Caco-2 (cell line): Measurements from ENCODE around the gene DSCAML1. TPM values are rescaled to one million over a fixed set of nuclear protein-coding genes. Genes with fewer than 3 reads are reported as not detected.

Source experiments
- BruUV-seq: library from RNA; stranded (reverse); fragments of 400-500 nt; replicated peaks from 2 replicates; lab custom pipeline; 2021; lab: Mats Ljungman, UMichigan
- CTCF ChIA-PET: fragments of 300-600 bp; sonication (Branson Sonifier 250); formaldehyde crosslinking; loops from one replicate; lab custom pipeline; 2022; ENCODE audit warnings: antibody characterized with exemption; lab: Charles Lee
- POLR2A ChIA-PET: fragments of 300-600 bp; sonication (Branson Sonifier 250); formaldehyde crosslinking; loops from one replicate; lab custom pipeline; 2022; ENCODE audit warnings: antibody characterized with exemption; lab: Charles Lee
- DNase-seq, 2 experiments: peaks; one replicate each; pipeline versions ENCODE4 v3.0.0 to v3.0.0-alpha.2; 2020 to 2022
- H3K27me3 ChIP-seq: replicated peaks from 2 replicates; pipeline ENCODE4 v1.6.0; 2011; ENCODE audit warnings: low read length; ENCODE audit not compliant: control insufficient read depth, insufficient read depth
- H3K36me3 ChIP-seq: 2 replicates; pipeline ENCODE4 v1.5.1; 2011; ENCODE audit warnings: low read length; ENCODE audit not compliant: control insufficient read depth, insufficient read depth
- H3K4me1 ChIP-seq: fragments of 250-450 bp; sonication (Bioruptor Pico); 2 replicates; pipeline ENCODE4 v1.5.1; 2020; ENCODE audit warnings: mild to moderate bottlenecking
- H3K4me3 ChIP-seq: 2 replicates; pipeline ENCODE4 v1.5.1; 2011; ENCODE audit warnings: low read depth, mild to moderate bottlenecking, control low read depth, low read length
- H3K9me3 ChIP-seq: fragments of 250-450 bp; sonication (Bioruptor Pico); 2 replicates; pipeline ENCODE4 v1.5.1; 2020; ENCODE audit warnings: mild to moderate bottlenecking, moderate library complexity
- H3K27ac Mint-ChIP-seq: one replicate; pipeline ENCODE4 v1.8.0; 2022; ENCODE audit warnings: mixed read lengths; ENCODE audit not compliant: unreplicated experiment
- H3K27me3 Mint-ChIP-seq: one replicate; pipeline ENCODE4 v1.8.0; 2022; ENCODE audit warnings: mixed read lengths; ENCODE audit not compliant: insufficient read depth, unreplicated experiment
- H3K36me3 Mint-ChIP-seq: one replicate; pipeline ENCODE4 v1.8.0; 2022; ENCODE audit warnings: mild to moderate bottlenecking, mixed read lengths; ENCODE audit not compliant: insufficient read depth, unreplicated experiment
- H3K4me1 Mint-ChIP-seq: one replicate; pipeline ENCODE4 v1.8.0; 2022; ENCODE audit warnings: low read depth, mixed read lengths; ENCODE audit not compliant: unreplicated experiment
- H3K4me3 Mint-ChIP-seq: one replicate; pipeline ENCODE4 v1.8.0; 2022; ENCODE audit warnings: mild to moderate bottlenecking, moderate library complexity, mixed read lengths; ENCODE audit not compliant: unreplicated experiment
- H3K9me3 Mint-ChIP-seq: one replicate; pipeline ENCODE4 v1.8.0; 2022; ENCODE audit warnings: mixed read lengths; ENCODE audit not compliant: unreplicated experiment
- CTCF ChIP-seq, 2 experiments: fragments of 200-600 bp in 1 of 2; IDR thresholded peaks; 1 replicate in 1 of 2; 2 replicates in 1 of 2; pipeline versions ENCODE4 v1.5.1 to v1.8.0; 2011 to 2022; ENCODE audit warnings: antibody characterized with exemption in 1 of 2, control low read depth in 1 of 2, inconsistent platforms in 1 of 2, low read depth in 1 of 2, low read length in 1 of 2, mild to moderate bottlenecking in 1 of 2, moderate library complexity in 1 of 2; ENCODE audit not compliant: insufficient read depth in 1 of 2, severe bottlenecking in 1 of 2, unreplicated experiment in 1 of 2
- intact Hi-C: fragments of 100-400 bp; cut with micrococcal nuclease; formaldehyde crosslinking; loops from one replicate; pipeline ENCODE4 v1.10.0; 2022; ENCODE audit not compliant: unreplicated experiment
- total RNA-seq: library from RNA; stranded (reverse); gene quantifications from 2 replicates; pipeline ENCODE4 v1.2.3, GENCODE V29; 2022

DSCAML1 gene
- total RNA-seq, 1 experiment from 2014 or later: not detected

- H3K36me3 ChIP-seq: no peaks in the 10 kb centered on the region
- Mint-ChIP-seq H3K4me1 (peaks cover 7% of the 10 kb centered on the region), H3K27me3 (no peaks in the 10 kb centered on the region), H3K36me3 (no peaks in the 10 kb centered on the region), H3K27ac (no peak overlapping the region), H3K4me3 (no peak overlapping the region), H3K9me3 (no peaks in the 10 kb centered on the region)
- TF ChIP-seq CTCF (IDR thresholded peaks at IDR 0.05; ENCODE audit: insufficient read depth in 1 of 2, low read depth in 1 of 2, low read length in 1 of 2, severe bottlenecking in 1 of 2, unreplicated experiment in 1 of 2): no peak
- intact Hi-C loops: no loop called here
- peaks cover 13% of the 10 kb centered on the region for H3K4me1 ChIP-seq
- H3K27me3 ChIP-seq: no peaks in the 10 kb centered on the region
- CTCF ChIA-PET: no interaction called here
- DNase-seq: no peak
- no peaks in the 10 kb centered on the region for H3K9me3 ChIP-seq
- POLR2A ChIA-PET: no interaction called here
- no peak overlapping the region for H3K4me3 ChIP-seq
- no TSS peak for BruUV-seq
These were observed 86.8 kb downstream of the DSCAML1 start for GRCh38 chr11:117710211-117710610.

GRCh38 chr11:117706322-117706814 is 90.6 kb downstream of the DSCAML1 start:
- H3K4me3 ChIP-seq: no peak overlapping the region
- H3K9me3 Mint-ChIP-seq: no peaks in the 10 kb centered on the region
- peaks cover 37% of the 10 kb centered on the region for H3K4me1 Mint-ChIP-seq
- no peaks in the 10 kb centered on the region for H3K27me3 ChIP-seq
- H3K27ac Mint-ChIP-seq: no peak overlapping the region
- TF ChIP-seq CTCF (IDR thresholded peaks at IDR 0.05; ENCODE audit: insufficient read depth in 1 of 2, low read depth in 1 of 2, low read length in 1 of 2, severe bottlenecking in 1 of 2, unreplicated experiment in 1 of 2): no peak
- CTCF ChIA-PET: interaction anchor here (1.2 kb wide), 1 partner anchor 10 kb away, joined by 4 read pairs; no protein-coding TSS in a partner anchor
- H3K36me3 Mint-ChIP-seq: no peaks in the 10 kb centered on the region
- POLR2A ChIA-PET: interaction anchor here (0.7 kb wide), 1 partner anchor 11 kb away, joined by 3 read pairs; no protein-coding TSS in a partner anchor
- BruUV-seq: no TSS peak
- no peaks in the 10 kb centered on the region for H3K27me3 Mint-ChIP-seq
- peaks cover 33% of the 10 kb centered on the region for H3K4me1 ChIP-seq
- H3K4me3 Mint-ChIP-seq: no peak overlapping the region
- H3K9me3 ChIP-seq: no peaks in the 10 kb centered on the region
- intact Hi-C loops: no loop called here
- H3K36me3 ChIP-seq: no peaks in the 10 kb centered on the region
- DNase-seq: no peak

GRCh38 chr11:117705866-117706265 is 91.2 kb downstream of the DSCAML1 start:
- Mint-ChIP-seq H3K9me3 (no peaks in the 10 kb centered on the region), H3K27ac (no peak overlapping the region), H3K27me3 (no peaks in the 10 kb centered on the region), H3K4me1 (peaks cover 37% of the 10 kb centered on the region), H3K36me3 (no peaks in the 10 kb centered on the region), H3K4me3 (no peak overlapping the region)
- no peak overlapping the region for H3K4me3 ChIP-seq
- intact Hi-C loops: no loop called here
- no peaks in the 10 kb centered on the region for H3K27me3 ChIP-seq
- no TSS peak for BruUV-seq
- ChIA-PET POLR2A (no interaction called here), CTCF (interaction anchor here (1.2 to 1.4 kb wide), 2 partner anchors 10 to 13 kb away, joined by 3 to 4 read pairs; no protein-coding TSS in a partner anchor)
- H3K36me3 ChIP-seq: no peaks in the 10 kb centered on the region
- TF ChIP-seq CTCF (IDR thresholded peaks at IDR 0.05; ENCODE audit: insufficient read depth in 1 of 2, low read depth in 1 of 2, low read length in 1 of 2, severe bottlenecking in 1 of 2, unreplicated experiment in 1 of 2): no peak
- DNase-seq: no peak
- no peaks in the 10 kb centered on the region for H3K9me3 ChIP-seq
- peaks cover 33% of the 10 kb centered on the region for H3K4me1 ChIP-seq
